ENCODE data around the gene GP9.

Gene GP9

DNA sequence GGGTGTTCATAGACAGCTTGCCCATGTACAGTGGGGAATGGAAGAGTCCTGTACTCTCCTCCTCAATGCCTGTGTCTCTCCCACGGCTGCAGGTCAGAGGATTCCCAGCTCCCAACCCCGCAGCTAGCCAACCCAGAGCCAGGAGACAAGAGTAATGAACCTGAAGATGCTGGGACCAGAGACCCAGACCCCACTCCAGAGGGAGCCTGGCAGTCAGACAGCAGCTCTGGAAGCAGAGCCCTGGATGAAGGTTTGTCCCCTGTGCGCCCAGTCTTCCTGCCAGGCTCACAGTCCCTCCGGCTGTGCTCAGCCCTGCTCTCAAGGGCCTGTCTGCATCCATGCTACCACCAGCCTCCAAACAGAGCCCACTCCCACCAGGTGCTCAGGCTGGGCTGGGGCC is 30.0 kb upstream of the GP9 start:
- DNase-seq, result no peak

GRCh38 chr3:129031476-129032215 is 28.9 kb upstream of the GP9 start:
- no peak for DNase-seq

GRCh38 chr3:129032716-129033115 is 27.9 kb upstream of the GP9 start:
- no peak for DNase-seq

DNA sequence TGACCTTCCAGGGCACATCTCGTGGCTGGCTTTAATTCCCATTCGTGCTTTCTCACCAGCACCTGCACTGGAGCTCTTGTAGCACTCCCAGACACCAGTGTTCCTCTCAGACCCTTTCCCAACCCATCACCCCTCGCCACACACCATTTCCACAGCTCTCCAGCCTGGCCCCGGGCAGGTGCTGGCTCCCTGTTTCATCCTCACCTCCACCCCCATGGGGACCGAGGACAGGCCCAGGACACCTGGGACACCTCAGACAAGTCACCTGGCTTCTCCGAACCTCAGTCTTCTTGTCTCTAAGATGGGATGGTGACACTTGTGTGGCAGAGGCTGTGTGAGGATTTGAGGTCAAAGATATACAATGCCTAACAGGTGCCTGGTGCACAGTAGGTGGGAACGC is 27.4 kb upstream of the GP9 start:
- DNase-seq, result no peak

GRCh38 chr3:129033633-129034321 is 26.8 kb upstream of the GP9 start:
- DNase-seq, result no peak

DNA sequence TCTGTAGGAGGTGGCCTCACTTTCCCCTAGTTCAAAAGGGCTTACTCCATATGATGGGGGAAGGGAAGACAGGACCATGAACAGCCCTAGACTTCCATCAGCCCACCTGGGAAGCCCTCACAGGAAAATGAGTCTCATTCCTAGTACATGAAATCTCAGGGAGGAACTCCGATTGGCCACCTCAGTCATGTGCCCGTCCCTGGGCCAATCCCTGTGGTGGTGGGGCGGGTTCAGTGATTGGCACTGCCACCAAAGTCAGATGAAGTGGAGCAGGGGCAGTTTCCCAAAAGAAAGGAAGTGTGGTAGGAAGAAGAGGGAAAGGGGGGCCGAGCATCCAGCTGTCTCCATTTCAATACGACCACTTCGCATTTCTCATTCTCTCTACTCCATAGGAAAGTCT is 25.9 kb upstream of the GP9 start:
- no peak for DNase-seq

DNA sequence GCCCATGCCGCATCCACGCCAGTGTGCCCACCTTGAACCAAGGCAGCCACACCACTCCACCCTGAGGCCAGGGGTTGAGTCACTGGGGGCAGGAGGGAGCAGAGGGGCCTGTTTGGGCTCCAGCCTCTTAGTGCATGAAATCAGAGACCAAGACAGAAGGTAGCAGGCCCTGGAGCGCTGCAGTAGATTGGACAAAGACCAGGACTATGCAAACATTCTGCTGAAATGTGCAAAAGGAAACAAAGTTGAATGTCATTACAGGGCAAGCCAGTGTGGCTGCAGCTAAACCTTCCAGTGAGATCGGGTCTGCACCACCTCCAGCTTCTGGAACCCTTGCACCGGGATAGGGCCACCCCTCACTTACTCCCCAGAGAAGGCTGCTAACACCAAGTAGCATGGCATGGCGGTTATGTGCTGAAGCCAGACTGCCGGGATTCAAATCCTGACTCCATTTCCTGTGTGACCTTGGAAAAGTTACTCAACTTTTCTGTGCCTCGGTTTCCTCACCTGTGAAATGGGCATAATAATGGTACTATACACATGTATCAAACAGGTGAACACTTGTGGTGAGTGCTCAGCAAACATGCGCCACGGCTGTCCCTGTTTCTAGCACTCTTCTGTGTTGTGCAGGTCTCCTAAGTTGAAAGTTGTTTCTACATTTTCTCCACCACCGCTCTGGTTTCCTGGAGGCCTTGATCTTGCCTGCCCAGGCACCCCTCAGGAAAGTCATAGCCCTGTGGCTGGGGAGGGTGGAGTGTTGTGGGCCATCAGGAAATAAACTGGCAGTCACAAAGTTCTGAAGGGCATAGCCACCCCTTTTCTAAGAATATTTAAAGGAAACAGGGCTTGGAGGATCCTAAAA is 25.0 kb upstream of the GP9 start:
- DNase-seq, result no peak

DNA sequence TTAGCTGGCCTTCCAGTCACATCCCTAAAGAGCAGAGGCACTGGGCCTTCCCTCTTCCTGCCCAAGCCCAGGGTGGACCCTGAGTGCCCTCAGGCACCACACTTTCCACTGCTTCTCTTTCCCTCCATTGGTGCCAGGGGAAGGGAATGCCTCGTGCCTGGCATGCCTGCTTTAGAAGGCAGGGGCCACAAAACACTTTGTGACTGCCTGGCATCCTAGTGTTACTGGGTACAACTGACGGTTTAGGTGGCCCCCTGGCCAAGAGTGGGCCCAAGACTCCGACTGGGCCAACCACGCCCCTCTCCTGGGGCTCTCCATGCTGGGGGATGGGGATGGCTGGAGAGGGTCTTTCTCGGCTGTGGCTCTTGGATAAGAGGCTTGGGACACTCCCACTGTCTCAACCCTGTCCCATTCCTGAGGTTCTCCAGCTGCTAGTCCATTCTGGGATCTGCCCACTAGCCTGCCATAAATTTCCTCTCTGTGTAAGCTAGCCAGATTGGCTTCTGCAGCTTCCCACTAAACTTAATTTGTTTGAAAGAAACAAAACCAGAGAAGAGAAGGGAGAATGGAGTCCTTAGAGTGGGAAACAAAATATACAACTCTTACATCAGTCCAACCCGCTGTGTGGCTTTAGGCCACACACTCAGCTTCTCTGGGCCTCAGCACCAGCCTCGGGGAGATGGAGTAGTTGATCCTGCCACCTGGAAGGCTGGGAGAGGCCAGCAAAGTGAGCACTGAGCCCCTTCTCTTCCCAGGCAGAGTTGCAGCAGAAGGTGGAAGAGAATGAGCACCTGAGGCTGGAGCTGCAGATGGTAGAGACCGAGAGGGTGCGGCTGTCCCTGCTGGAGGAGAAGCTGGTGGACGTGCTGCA is 24.1 kb upstream of the GP9 start:
- DNase-seq, result no peak

DNA sequence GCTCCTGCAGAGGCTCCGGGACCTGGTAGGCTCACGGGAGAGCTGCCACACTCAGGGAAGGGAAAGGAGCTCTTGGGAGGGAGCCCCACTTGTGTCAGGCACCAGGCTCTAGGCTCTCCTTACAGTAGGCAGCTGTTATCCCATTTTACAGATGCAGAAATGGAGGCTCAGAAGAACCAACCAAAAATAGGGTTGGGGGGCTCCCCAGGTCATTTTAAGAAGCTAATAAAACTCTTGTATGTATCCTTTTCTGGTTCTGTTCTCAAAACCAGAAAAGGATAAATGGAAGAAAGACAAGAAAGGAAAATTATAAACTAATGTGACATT is 23.5 kb upstream of the GP9 start:
- no peak for DNase-seq

- no peak for DNase-seq
Measured at GRCh38 chr3:129038121-129038855, 22.3 kb upstream of the GP9 start.

DNA sequence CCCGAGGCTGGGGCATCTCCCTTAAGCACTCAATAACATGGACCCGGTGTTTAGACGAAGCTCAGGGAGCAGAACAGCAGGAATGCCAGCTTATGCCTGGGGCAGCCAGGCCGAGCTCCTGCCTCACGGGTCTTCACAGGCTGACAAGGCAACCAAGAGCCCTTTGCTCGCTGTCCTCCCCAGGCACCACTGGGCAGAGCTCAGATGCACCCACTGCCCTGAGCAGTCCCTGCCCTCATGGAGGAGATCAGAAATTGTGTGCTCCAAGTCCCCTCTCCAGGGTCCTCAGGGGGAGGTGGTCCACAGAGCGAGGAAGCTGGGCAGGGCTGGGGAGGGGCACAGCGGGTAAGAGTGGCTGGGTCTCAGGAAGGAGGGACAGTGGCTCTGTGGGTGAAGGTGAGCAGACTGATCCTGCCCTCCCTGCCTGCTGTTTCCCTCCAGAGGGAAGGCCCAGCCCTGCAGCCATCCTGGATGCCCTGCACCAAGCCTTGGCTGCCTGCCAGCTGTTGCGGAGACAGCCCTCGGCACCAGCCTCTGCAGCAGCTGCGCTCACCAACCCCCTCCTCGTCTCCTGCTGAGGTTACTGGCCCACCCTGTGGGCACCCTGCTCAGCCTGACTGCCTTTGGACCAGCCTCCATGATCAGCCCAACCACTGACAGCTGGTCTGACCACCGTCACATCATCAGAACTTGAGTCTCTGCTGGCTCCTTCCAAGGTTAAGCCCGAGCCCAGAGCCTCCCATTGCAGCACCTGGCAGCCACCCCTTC is 21.1 kb upstream of the GP9 start:
- DNase-seq, result peak; percentile 96

GRCh38 chr3:129040039-129040336 is 20.6 kb upstream of the GP9 start:
- no peak for DNase-seq

DNA sequence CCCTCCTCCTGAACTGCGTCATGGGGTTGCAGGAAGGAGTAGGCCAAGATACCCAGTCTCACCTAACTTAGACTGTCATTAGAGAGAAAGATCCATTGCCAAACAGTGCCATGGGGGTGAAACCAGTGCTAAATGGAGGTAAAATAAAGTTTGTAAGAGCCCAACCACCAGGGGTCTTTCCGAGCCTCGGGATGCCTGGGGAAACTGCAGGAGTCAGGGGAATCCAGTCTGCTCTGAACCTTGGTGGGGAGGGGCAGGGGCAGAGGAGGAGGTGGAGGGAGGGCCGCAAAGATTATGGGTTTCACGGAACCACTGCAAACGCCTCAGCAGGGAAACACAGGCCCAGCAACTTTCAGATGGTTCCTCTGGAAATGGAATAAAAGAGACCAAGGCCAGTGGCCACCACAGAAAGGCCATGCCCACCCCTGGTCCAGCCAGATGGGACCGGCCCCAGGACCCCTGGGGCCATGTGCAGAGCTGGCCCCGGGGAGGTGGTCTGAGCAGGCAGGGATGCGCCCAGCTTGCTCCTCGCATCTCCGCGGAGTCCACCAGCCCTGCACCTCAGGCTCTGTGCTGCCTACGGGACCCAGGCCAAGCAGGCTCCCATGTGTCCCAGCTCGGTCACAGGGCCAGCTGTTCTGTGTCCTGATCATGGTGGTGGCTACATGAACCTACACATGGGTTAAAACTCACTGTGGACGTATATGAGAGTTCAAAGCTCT is 19.8 kb upstream of the GP9 start:
- no peak for DNase-seq

GRCh38 chr3:129045675-129046036 is 14.9 kb upstream of the GP9 start:
- DNase-seq, result no peak

- no peak for DNase-seq
Measured at GRCh38 chr3:129046037-129046731, 14.4 kb upstream of the GP9 start.

- no peak for DNase-seq
Measured at GRCh38 chr3:129046732-129047552, 13.6 kb upstream of the GP9 start.

- no peak for DNase-seq
Measured at GRCh38 chr3:129047553-129047839, 13.1 kb upstream of the GP9 start.

DNA sequence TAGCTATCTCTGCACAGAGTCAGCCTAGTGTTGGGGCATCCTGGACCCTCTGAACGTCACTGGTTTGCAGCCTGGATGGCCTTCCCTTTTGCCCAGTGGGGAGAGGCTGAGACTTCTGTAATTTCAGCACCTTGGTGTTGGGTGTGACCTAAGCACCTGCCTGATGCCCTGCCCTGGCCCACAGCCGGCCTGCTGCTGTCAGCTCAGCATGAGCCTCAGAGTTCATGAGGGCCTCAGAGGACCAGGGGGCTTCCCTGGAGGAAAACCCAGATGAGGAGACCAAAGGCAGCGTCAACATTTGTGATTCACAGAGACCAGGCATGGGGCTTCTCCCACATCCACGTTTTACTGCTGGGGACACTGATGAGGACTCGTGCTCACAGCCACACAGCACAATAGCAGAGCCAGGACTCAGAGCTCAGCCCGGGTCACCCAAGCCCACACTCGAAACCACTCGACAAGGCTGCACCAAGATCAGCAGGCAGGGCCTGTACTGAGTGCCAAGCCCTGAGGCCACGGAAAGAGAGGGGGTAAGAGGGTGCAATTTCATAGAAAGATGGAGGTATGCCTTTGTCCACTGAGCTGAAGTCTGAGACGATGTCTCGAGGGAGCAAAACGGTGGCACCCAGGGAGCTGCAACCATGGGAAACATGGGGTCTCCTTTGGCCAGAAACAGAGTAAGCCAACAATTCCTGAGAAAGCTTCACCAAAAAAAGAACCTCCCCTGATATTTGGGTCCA is 9.9 kb upstream of the GP9 start:
- DNase-seq, result no peak

- no peak for DNase-seq
Measured at GRCh38 chr3:129051871-129052340, 8.7 kb upstream of the GP9 start.
